H1 (cell line): ENCODE data around the gene SUPT7L. TPM values are rescaled to one million over a fixed set of nuclear protein-coding genes. Genes with fewer than 3 reads are reported as not detected.

Source experiments
- CHD7 ChIP-seq: fragments of 300-600 bp; sonication (generic); IDR thresholded peaks from 2 replicates; pipeline ENCODE4 v1.7.1; 2012; ENCODE audit warnings: low read length, moderate library complexity, mild to moderate bottlenecking, inconsistent platforms; ENCODE audit not compliant: insufficient replicate concordance
- FOSL1 ChIP-seq: IDR thresholded peaks from 2 replicates; pipeline ENCODE4 v1.6.1; 2011; ENCODE audit warnings: mild to moderate bottlenecking, low read depth, low read length, moderate library complexity; ENCODE audit not compliant: insufficient read depth
- KDM5A ChIP-seq: fragments of 200-600 bp; IDR thresholded peaks from 2 replicates; pipeline ENCODE4 v1.7.1; 2012; ENCODE audit warnings: mild to moderate bottlenecking, low read length, inconsistent platforms, mixed read lengths
- POLR2A ChIP-seq, 2 experiments: IDR thresholded peaks; 1 replicate in 1 of 2; 2 replicates in 1 of 2; pipeline ENCODE4 v1.6.1; 2011; ENCODE audit warnings: low read depth in 2 of 2, low read length in 2 of 2, mild to moderate bottlenecking in 2 of 2; ENCODE audit errors: control extremely low read depth in 1 of 2
- ZNF274 ChIP-seq: IDR thresholded peaks from 2 replicates; pipeline ENCODE4 v1.7.0; 2012; ENCODE audit warnings: low read length, borderline replicate concordance; ENCODE audit errors: extremely low read depth
- polyA plus RNA-seq, 7 experiments: library from polyadenylated mRNA; depleted of rRNA in 3 of 7; stranded (reverse) in 5 of 7; unstranded in 2 of 7; fragments of >200 nt in 5 of 7; fragments of 200-250 nt in 2 of 7; gene quantifications; 1 replicate in 5 of 7; 2 replicates in 1 of 7; 4 replicates in 1 of 7; pipeline versions ENCODE4 v1.2.1 to v1.2.3, GENCODE V29; 2011 to 2013; ENCODE audit warnings: missing spikeins in 2 of 7, mixed read lengths in 2 of 7
- total RNA-seq: library from RNA; stranded (reverse); fragmentation: NEBNext Ultra II Directional; extraction: Animal tissue kit (Norgen Biotek cat#: 25700); gene quantifications from 2 replicates; pipeline ENCODE4 v1.2.1, GENCODE V29; 2021

Gene SUPT7L
- total and polyA plus RNA-seq, 2 of the 8 experiments (the other 6 are each of a cell fraction or from before 2014, with no cell fraction given): 22.2 to 26.6 TPM

GRCh38 chr2:27672723-27673486 lies 9.5 kb upstream of the SUPT7L start (continued):
- TF ChIP-seq CHD7: no peak
- no peak for TF ChIP-seq KDM5A
- no peak for TF ChIP-seq ZNF274
- no peak for TF ChIP-seq POLR2A (IDR thresholded peaks at IDR 0.05; ENCODE audit: control extremely low read depth in 1 of 2, low read depth in 2 of 2, low read length in 2 of 2)
- no peak for TF ChIP-seq FOSL1
